HEK293 (cell line): ENCODE measurements around the gene HHLA2.

ENCODE experiments used
- CTCF ChIA-PET: fragments of 350-600 bp; formaldehyde crosslinking; extraction: SDS; loops from one replicate; lab custom pipeline; 2021; ENCODE audit warnings: antibody characterized with exemption; lab: Yijun Ruan, JAX
- POLR2A ChIA-PET: fragments of 300-600 bp; formaldehyde crosslinking; extraction: SDS; loops from one replicate; lab custom pipeline; 2020; ENCODE audit warnings: antibody characterized with exemption, inconsistent platforms; lab: Yijun Ruan, JAX
- H3K27ac ChIP-seq: fragments of 200-500 bp; sonication (Bioruptor generic); 2 replicates; pipeline ENCODE4 v1.5.1; 2014; ENCODE audit warnings: low read depth, low read length, control low read depth, inconsistent platforms; ENCODE audit errors: extremely low read depth
- H3K36me3 ChIP-seq, 2 experiments: fragments of 200-500 bp in 1 of 2; sonication (Bioruptor generic) in 1 of 2; 1 replicate in 1 of 2; 2 replicates in 1 of 2; pipeline ENCODE4 v1.5.1; 2014 to 2017; ENCODE audit warnings: inconsistent platforms in 2 of 2, low read length in 2 of 2; ENCODE audit not compliant: control insufficient read depth in 2 of 2, insufficient read depth in 1 of 2
- H3K4me1 ChIP-seq: fragments of 200-500 bp; sonication (Bioruptor generic); 2 replicates; pipeline ENCODE4 v1.5.1; 2014; ENCODE audit warnings: mild to moderate bottlenecking, low read length, inconsistent platforms; ENCODE audit not compliant: control insufficient read depth, insufficient read depth
- H3K4me3 ChIP-seq: 2 replicates; pipeline ENCODE4 v1.5.1; 2011; ENCODE audit warnings: low read depth, mild to moderate bottlenecking, control low read depth, low read length, moderate library complexity
- H3K9me3 ChIP-seq: fragments of 200-500 bp; sonication (Bioruptor generic); 2 replicates; pipeline ENCODE4 v1.5.1; 2014; ENCODE audit warnings: low read depth, low read length, inconsistent platforms; ENCODE audit not compliant: control insufficient read depth, insufficient read depth
- MEIS1 ChIP-seq: sonication (generic); formaldehyde crosslinking; IDR thresholded peaks from 2 replicates; pipeline ENCODE4 v1.8.1; 2022; ENCODE audit warnings: missing genetic modification reagents, mild to moderate bottlenecking, borderline replicate concordance
- MZF1 ChIP-seq: fragments of 450-650 bp; formaldehyde crosslinking; IDR thresholded peaks from 2 replicates; pipeline ENCODE4 v1.5.1; 2017; ENCODE audit warnings: missing biosample characterization, missing genetic modification characterization, borderline replicate concordance
- OVOL3 ChIP-seq: fragments of 450-650 bp; formaldehyde crosslinking; IDR thresholded peaks from 2 replicates; pipeline ENCODE4 v1.5.1; 2016; ENCODE audit warnings: missing biosample characterization, missing genetic modification characterization
- RBAK ChIP-seq: fragments of 450-650 bp; formaldehyde crosslinking; IDR thresholded peaks from 2 replicates; pipeline ENCODE4 v1.5.1; 2016; ENCODE audit warnings: missing biosample characterization, missing genetic modification characterization
- REST ChIP-seq: fragments of 450-650 bp; formaldehyde crosslinking; IDR thresholded peaks from 2 replicates; pipeline ENCODE4 v1.5.1; 2016; ENCODE audit warnings: missing biosample characterization, missing genetic modification characterization
- YY2 ChIP-seq: fragments of 450-650 bp; formaldehyde crosslinking; IDR thresholded peaks from 2 replicates; pipeline ENCODE4 v1.5.1; 2016; ENCODE audit warnings: missing biosample characterization, missing genetic modification characterization
- ZBTB48 ChIP-seq: fragments of 450-650 bp; formaldehyde crosslinking; IDR thresholded peaks from 2 replicates; pipeline ENCODE4 v1.5.1; 2016; ENCODE audit warnings: missing biosample characterization, missing genetic modification characterization
- ZFP3 ChIP-seq: fragments of 450-650 bp; formaldehyde crosslinking; IDR thresholded peaks from 2 replicates; pipeline ENCODE4 v1.5.1; 2016; ENCODE audit warnings: low read depth, missing biosample characterization, missing genetic modification characterization
- ZNF121 ChIP-seq: fragments of 450-650 bp; formaldehyde crosslinking; IDR thresholded peaks from 2 replicates; pipeline ENCODE4 v1.5.1; 2016; ENCODE audit warnings: missing biosample characterization, missing genetic modification characterization
- ZNF202 ChIP-seq: fragments of 450-650 bp; formaldehyde crosslinking; IDR thresholded peaks from 2 replicates; pipeline ENCODE4 v1.5.1; 2016; ENCODE audit warnings: missing biosample characterization, missing genetic modification characterization, borderline replicate concordance
- ZNF214 ChIP-seq: fragments of 450-650 bp; formaldehyde crosslinking; IDR thresholded peaks from 2 replicates; pipeline ENCODE4 v1.5.1; 2017; ENCODE audit warnings: missing biosample characterization, mild to moderate bottlenecking, missing genetic modification characterization, borderline replicate concordance
- ZNF311 ChIP-seq: fragments of 450-650 bp; formaldehyde crosslinking; IDR thresholded peaks from 2 replicates; pipeline ENCODE4 v1.5.1; 2017; ENCODE audit warnings: missing biosample characterization, missing genetic modification characterization, borderline replicate concordance
- ZNF354C ChIP-seq: fragments of 450-650 bp; formaldehyde crosslinking; IDR thresholded peaks from 2 replicates; pipeline ENCODE4 v1.5.1; 2016; ENCODE audit warnings: missing biosample characterization, missing genetic modification characterization, low read depth, borderline replicate concordance
- ZNF501 ChIP-seq: fragments of 450-650 bp; formaldehyde crosslinking; IDR thresholded peaks from 2 replicates; pipeline ENCODE4 v1.5.1; 2016; ENCODE audit warnings: missing biosample characterization, missing genetic modification characterization
- ZNF518A ChIP-seq: fragments of 450-650 bp; formaldehyde crosslinking; conservative IDR thresholded peaks from 2 replicates; pipeline ENCODE4 v1.5.1; 2016; ENCODE audit warnings: low read depth, missing biosample characterization, missing genetic modification characterization
- ZNF621 ChIP-seq: fragments of 450-650 bp; formaldehyde crosslinking; IDR thresholded peaks from 2 replicates; pipeline ENCODE4 v1.5.1; 2017; ENCODE audit warnings: missing biosample characterization, missing genetic modification characterization
- ZNF654 ChIP-seq: fragments of 450-650 bp; formaldehyde crosslinking; IDR thresholded peaks from 2 replicates; pipeline ENCODE4 v1.5.1; 2016; ENCODE audit warnings: low read depth, missing biosample characterization, missing genetic modification characterization
- ZNF670 ChIP-seq: fragments of 450-650 bp; formaldehyde crosslinking; IDR thresholded peaks from 2 replicates; pipeline ENCODE4 v1.5.1; 2016; ENCODE audit warnings: missing biosample characterization, missing genetic modification characterization, low read depth
- ZNF837 ChIP-seq: fragments of 450-650 bp; formaldehyde crosslinking; IDR thresholded peaks from 2 replicates; pipeline ENCODE4 v1.5.1; 2016; ENCODE audit warnings: missing biosample characterization, missing genetic modification characterization
- ZXDB ChIP-seq: fragments of 450-650 bp; formaldehyde crosslinking; IDR thresholded peaks from 2 replicates; pipeline ENCODE4 v1.5.1; 2016; ENCODE audit warnings: missing biosample characterization, missing genetic modification characterization
- TF ChIP-seq, protein P1 (sequence below): fragments of 450-650 bp; formaldehyde crosslinking; IDR thresholded peaks from 2 replicates; pipeline ENCODE4 v1.5.1; 2017; ENCODE audit warnings: missing biosample characterization, missing genetic modification characterization
- TF ChIP-seq, protein P2 (sequence below): fragments of 450-650 bp; formaldehyde crosslinking; IDR thresholded peaks from 2 replicates; pipeline ENCODE4 v1.5.1; 2016; ENCODE audit warnings: missing biosample characterization, missing genetic modification characterization, low read depth

HHLA2 gene

GRCh38 chr3:108357042-108357441, 60.7 kb downstream of the HHLA2 start (continued):
- TF ChIP-seq REST (tag by site-specific recombination) (no peak), ZNF214 (no peak), MEIS1 (CRISPR knock-in tag) (no peak)

DNA sequence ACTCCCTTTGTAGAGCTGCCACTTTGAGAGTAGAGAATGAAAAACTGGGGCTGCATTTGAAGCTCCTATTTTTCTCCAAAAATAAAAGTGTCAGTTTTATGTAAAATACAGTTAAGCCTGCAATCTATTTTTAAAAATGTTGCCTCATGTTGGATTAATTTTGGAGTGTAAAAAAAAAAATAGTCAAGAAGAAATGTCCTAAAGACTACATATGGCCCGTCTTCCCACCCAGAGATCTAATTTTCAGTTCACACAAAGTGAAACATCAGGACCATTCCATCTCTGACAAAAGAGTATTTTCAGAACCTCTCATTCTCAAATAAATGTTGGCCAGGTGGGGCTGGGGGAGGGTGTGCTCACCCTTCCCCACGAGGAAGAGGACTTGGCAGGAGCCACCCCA, 62.7 kb downstream of the HHLA2 start:
- CTCF ChIA-PET: no interaction called here
- no peaks in the 10 kb centered on the region for H3K4me1 ChIP-seq
- POLR2A ChIA-PET: no interaction called here
- H3K36me3 ChIP-seq: no peaks in the 10 kb centered on the region
- H3K9me3 ChIP-seq: no peaks in the 10 kb centered on the region
- H3K4me3 ChIP-seq: no peak overlapping the region
- no peak overlapping the region for H3K27ac ChIP-seq
- no peak for TF ChIP-seq ZNF621
- TF ChIP-seq OVOL3 (tag by site-specific recombination): no peak
- no peak for TF ChIP-seq ZNF837 (tag by site-specific recombination)
- no peak for TF ChIP-seq ZNF518A
- TF ChIP-seq ZNF202: no peak
- no peak for TF ChIP-seq RBAK
- no peak for TF ChIP-seq ZXDB
- TF ChIP-seq YY2 (tag by site-specific recombination): no peak
- TF ChIP-seq, protein P1, sequence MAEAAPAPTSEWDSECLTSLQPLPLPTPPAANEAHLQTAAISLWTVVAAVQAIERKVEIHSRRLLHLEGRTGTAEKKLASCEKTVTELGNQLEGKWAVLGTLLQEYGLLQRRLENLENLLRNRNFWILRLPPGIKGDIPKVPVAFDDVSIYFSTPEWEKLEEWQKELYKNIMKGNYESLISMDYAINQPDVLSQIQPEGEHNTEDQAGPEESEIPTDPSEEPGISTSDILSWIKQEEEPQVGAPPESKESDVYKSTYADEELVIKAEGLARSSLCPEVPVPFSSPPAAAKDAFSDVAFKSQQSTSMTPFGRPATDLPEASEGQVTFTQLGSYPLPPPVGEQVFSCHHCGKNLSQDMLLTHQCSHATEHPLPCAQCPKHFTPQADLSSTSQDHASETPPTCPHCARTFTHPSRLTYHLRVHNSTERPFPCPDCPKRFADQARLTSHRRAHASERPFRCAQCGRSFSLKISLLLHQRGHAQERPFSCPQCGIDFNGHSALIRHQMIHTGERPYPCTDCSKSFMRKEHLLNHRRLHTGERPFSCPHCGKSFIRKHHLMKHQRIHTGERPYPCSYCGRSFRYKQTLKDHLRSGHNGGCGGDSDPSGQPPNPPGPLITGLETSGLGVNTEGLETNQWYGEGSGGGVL: no peak
- no peak for TF ChIP-seq MZF1
- no peak for TF ChIP-seq ZBTB48 (tag by site-specific recombination)
- TF ChIP-seq ZNF121 (tag by site-specific recombination): no peak
- TF ChIP-seq ZNF354C (tag by site-specific recombination): no peak
- no peak for TF ChIP-seq ZNF501 (tag by site-specific recombination)
- TF ChIP-seq ZFP3 (tag by site-specific recombination): no peak
- no peak for TF ChIP-seq ZNF311
- no peak for TF ChIP-seq ZNF670
- TF ChIP-seq, protein P2, sequence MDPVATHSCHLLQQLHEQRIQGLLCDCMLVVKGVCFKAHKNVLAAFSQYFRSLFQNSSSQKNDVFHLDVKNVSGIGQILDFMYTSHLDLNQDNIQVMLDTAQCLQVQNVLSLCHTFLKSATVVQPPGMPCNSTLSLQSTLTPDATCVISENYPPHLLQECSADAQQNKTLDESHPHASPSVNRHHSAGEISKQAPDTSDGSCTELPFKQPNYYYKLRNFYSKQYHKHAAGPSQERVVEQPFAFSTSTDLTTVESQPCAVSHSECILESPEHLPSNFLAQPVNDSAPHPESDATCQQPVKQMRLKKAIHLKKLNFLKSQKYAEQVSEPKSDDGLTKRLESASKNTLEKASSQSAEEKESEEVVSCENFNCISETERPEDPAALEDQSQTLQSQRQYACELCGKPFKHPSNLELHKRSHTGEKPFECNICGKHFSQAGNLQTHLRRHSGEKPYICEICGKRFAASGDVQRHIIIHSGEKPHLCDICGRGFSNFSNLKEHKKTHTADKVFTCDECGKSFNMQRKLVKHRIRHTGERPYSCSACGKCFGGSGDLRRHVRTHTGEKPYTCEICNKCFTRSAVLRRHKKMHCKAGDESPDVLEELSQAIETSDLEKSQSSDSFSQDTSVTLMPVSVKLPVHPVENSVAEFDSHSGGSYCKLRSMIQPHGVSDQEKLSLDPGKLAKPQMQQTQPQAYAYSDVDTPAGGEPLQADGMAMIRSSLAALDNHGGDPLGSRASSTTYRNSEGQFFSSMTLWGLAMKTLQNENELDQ (tag by site-specific recombination): no peak
- no peak for TF ChIP-seq ZNF654 (tag by site-specific recombination)
